Natural killer cell (primary cell): Measurements from ENCODE around the gene BAK1. TPM values are rescaled to one million over a fixed set of nuclear protein-coding genes. Genes with fewer than 3 reads are reported as not detected.
"Not testable (repeated sequence)": the region's sequence is repeated elsewhere in the genome, so short reads cannot be mapped to it uniquely, and the experiment has no call there.

Experiments
- ATAC-seq, 3 donors: fragments of 150-1000 bp in 2 of 3; fragments of 200-7000 bp in 1 of 3; cut with Tn5 transposase; 1 replicate in 1 of 3; 2 replicates in 2 of 3; pipeline ENCODE4 v1.10.0; 2021; ENCODE audit warnings: mild to moderate bottlenecking in 2 of 3, moderate library complexity in 2 of 3
- DNase-seq, 2 donors: peaks; one replicate each; pipeline versions ENCODE4 v3.0.0 to v3.0.0-alpha.2; 2013 to 2021; ENCODE audit warnings: mixed read lengths in 1 of 2
- H3K27ac ChIP-seq: one replicate; pipeline ENCODE4 v1.5.1; 2013; ENCODE audit warnings: mild to moderate bottlenecking, low read length
- H3K27me3 ChIP-seq: one replicate; pipeline ENCODE4 v1.6.1; 2013; ENCODE audit warnings: low read length; ENCODE audit not compliant: control insufficient read depth, insufficient read depth
- H3K36me3 ChIP-seq: one replicate; pipeline ENCODE4 v1.6.1; 2013; ENCODE audit warnings: low read length; ENCODE audit not compliant: control insufficient read depth, insufficient read depth
- H3K4me1 ChIP-seq: one replicate; pipeline ENCODE4 v1.6.1; 2013; ENCODE audit warnings: low read length; ENCODE audit not compliant: control insufficient read depth, insufficient read depth
- H3K4me3 ChIP-seq: one replicate; pipeline ENCODE4 v1.5.1; 2013; ENCODE audit warnings: low read length
- H3K9me3 ChIP-seq: one replicate; pipeline ENCODE4 v1.6.1; 2013; ENCODE audit warnings: low read length; ENCODE audit not compliant: control insufficient read depth, insufficient read depth
- H3K27ac Mint-ChIP-seq, 2 donors: one replicate each; pipeline ENCODE4 v1.8.0; 2022; ENCODE audit warnings: mild to moderate bottlenecking in 2 of 2, mixed read lengths in 2 of 2, moderate library complexity in 1 of 2
- H3K27me3 Mint-ChIP-seq, 2 donors: one replicate each; pipeline ENCODE4 v1.8.0; 2022; ENCODE audit warnings: low read depth in 2 of 2, mixed read lengths in 2 of 2
- H3K36me3 Mint-ChIP-seq: one replicate; pipeline ENCODE4 v1.8.0; 2022; ENCODE audit warnings: mixed read lengths
- H3K4me1 Mint-ChIP-seq, 2 donors: one replicate each; pipeline ENCODE4 v1.8.0; 2022; ENCODE audit warnings: mixed read lengths in 2 of 2
- H3K4me3 Mint-ChIP-seq: one replicate; pipeline ENCODE4 v1.8.0; 2022; ENCODE audit warnings: mild to moderate bottlenecking, moderate library complexity, mixed read lengths
- H3K9me3 Mint-ChIP-seq, 2 donors: one replicate each; pipeline ENCODE4 v1.8.0; 2022; ENCODE audit warnings: mixed read lengths in 2 of 2
- WGBS: methylation state at CpG from one replicate; pipeline ENCODE4 v1.1.7; 2013; ENCODE audit warnings: missing lambda C conversion rate; ENCODE audit not compliant: insufficient coverage; 5-methylcytosine and 5-hydroxymethylcytosine counted together
- intact Hi-C: fragments of 100-400 bp; cut with micrococcal nuclease; formaldehyde crosslinking; loops from one replicate; pipeline ENCODE4 v1.14.2; 2022
- total RNA-seq, 4 donors: library from RNA; stranded (reverse); fragments of 120-200 nt in 1 of 4; gene quantifications; one replicate each; pipeline versions ENCODE4 v1.2.3 to v1.2.4, GENCODE V29; 2013 to 2022
- TF ChIP-seq, protein P1 (sequence below): fragments of 200-600 bp; IDR thresholded peaks from one replicate; pipeline ENCODE4 v1.8.0; 2022; ENCODE audit warnings: antibody characterized with exemption

BAK1 gene
- total RNA-seq, 3 donors from 2014 or later (not counting 1 experiment from before 2014, with no cell fraction given) = 36.3 to 49.8 (median 40.7) TPM

DNA sequence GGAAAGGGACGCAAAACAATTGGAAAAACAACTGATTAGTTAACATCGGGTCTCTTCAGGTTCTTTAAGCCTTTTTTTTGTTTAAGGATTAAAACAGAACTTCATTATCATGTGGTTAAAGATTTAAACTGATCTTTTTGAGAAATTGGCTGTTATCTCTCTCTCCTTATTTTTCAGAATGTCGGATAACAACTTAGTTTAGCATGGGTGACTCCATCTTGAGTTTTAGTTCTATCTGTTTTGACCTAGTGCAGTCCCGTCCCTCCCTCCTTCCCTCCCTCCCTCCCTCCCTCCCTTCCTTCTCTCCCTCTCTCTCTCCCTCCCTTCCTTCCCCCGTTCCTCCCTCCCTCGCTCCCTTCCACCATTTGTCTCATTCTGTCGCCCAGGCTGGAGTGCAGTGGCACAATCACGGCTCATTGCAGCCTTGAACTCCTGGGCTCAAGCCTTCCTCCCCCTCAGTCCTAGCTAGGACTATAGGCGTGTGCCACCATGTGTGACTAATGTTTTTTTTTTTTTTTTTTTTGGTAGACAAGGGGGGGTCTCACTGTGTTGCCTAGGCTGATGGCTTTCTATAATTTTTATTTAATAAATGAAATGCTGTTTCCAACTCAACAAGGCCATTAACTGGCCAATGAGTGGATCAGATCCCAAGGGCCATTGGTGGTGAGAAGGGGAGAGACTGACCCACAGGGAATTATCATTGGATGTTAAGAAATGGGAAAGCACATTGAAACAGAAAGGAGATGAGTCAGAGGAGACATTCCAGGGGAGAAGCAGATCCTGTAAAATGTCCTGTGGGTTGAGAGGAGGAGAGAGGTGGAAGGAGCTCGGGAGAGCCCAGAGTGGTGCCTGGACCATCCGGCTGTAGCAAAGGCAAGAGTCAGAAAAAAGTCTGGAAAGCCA is 13.6 kb downstream of the BAK1 start:
- TF ChIP-seq, protein P1, sequence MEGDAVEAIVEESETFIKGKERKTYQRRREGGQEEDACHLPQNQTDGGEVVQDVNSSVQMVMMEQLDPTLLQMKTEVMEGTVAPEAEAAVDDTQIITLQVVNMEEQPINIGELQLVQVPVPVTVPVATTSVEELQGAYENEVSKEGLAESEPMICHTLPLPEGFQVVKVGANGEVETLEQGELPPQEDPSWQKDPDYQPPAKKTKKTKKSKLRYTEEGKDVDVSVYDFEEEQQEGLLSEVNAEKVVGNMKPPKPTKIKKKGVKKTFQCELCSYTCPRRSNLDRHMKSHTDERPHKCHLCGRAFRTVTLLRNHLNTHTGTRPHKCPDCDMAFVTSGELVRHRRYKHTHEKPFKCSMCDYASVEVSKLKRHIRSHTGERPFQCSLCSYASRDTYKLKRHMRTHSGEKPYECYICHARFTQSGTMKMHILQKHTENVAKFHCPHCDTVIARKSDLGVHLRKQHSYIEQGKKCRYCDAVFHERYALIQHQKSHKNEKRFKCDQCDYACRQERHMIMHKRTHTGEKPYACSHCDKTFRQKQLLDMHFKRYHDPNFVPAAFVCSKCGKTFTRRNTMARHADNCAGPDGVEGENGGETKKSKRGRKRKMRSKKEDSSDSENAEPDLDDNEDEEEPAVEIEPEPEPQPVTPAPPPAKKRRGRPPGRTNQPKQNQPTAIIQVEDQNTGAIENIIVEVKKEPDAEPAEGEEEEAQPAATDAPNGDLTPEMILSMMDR = no peak
- 96% methylated on average over 10 of the region's 11 CpGs for WGBS
- Histone ChIP-seq H3K27ac (no peak overlapping the region), H3K27me3 (no peaks in the 10 kb centered on the region), H3K9me3 (no peaks in the 10 kb centered on the region), H3K36me3 (no peaks in the 10 kb centered on the region), H3K4me1 (peaks cover 14% of the 10 kb centered on the region), H3K4me3 (no peak overlapping the region)
- Mint-ChIP-seq H3K9me3 (no peaks in the 10 kb centered on the region), H3K27me3 (no peaks in the 10 kb centered on the region), H3K27ac (peak overlapping the region in 1 of 2 donors; percentile 67), H3K36me3 (no peaks in the 10 kb centered on the region), H3K4me3 (no peak overlapping the region), H3K4me1 (peaks cover 14 to 17% of the 10 kb centered on the region in 2 donors)
- DNase-seq (no peak), ATAC-seq (no peak)
- intact Hi-C loops = no loop called here

- H3K36me3 Mint-ChIP-seq = no peaks in the 10 kb centered on the region
- WGBS = 92% methylated on average over 8 of the region's 8 CpGs
Observed at GRCh38 chr6:33558801-33559200, 21.3 kb downstream of the BAK1 start.

DNA sequence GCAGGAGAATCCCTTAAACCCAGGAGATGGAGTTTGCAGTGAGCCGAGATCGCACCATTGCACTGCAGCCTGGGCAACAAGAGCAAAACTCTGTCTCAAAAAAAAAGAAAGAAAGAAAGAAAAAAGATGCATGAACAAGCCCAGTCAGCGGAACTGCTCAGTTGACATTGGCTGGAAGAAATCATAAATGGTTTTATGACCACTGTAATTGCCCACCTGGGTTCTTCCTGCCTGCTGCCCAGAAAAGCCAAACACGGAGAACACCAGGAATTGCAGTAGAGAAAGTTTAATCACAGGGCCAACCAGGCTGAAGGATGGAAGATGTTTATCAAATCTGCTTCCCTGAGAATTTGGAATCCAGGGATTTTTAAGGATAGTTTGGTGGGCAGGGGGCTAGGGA is 22.7 kb downstream of the BAK1 start:
- ATAC-seq = no peak
- WGBS = 100% methylated on average over 4 of the region's 4 CpGs
- no peaks in the 10 kb centered on the region for H3K27me3 Mint-ChIP-seq

More at GRCh38 chr6:33558801-33559200, 21.3 kb downstream of the BAK1 start:
- Histone ChIP-seq H3K4me1 (no peaks in the 10 kb centered on the region), H3K27me3 (no peaks in the 10 kb centered on the region), H3K36me3 (no peaks in the 10 kb centered on the region), H3K9me3 (no peaks in the 10 kb centered on the region), H3K27ac (no peak overlapping the region), H3K4me3 (no peak overlapping the region)
- intact Hi-C loops = no loop called here
- H3K9me3 Mint-ChIP-seq = no peaks in the 10 kb centered on the region
- H3K27me3 Mint-ChIP-seq = no peaks in the 10 kb centered on the region
- TF ChIP-seq, protein P1 = no peak
- no peak for ATAC-seq
- no peak overlapping the region for H3K27ac Mint-ChIP-seq
- no peak for DNase-seq
- no peaks in the 10 kb centered on the region for H3K4me1 Mint-ChIP-seq
- no peak overlapping the region for H3K4me3 Mint-ChIP-seq

GRCh38 chr6:33552883-33553282 is 27.2 kb downstream of the BAK1 start:
- intact Hi-C loops, H3K9me3 ChIP-seq, H3K27ac Mint-ChIP-seq, ATAC-seq, H3K36me3 Mint-ChIP-seq, DNase-seq, H3K36me3 ChIP-seq, H3K27me3 ChIP-seq, H3K27me3 Mint-ChIP-seq, H3K9me3 Mint-ChIP-seq, H3K4me3 Mint-ChIP-seq, H3K4me1 ChIP-seq, H3K27ac ChIP-seq, H3K4me1 Mint-ChIP-seq, H3K4me3 ChIP-seq: not testable (repeated sequence)
- 82% methylated on average over 3 of the region's 3 CpGs for WGBS

More for the DNA sequence above, 22.7 kb downstream of the BAK1 start:
- Mint-ChIP-seq H3K4me3 (no peak overlapping the region), H3K9me3 (no peaks in the 10 kb centered on the region), H3K4me1 (no peaks in the 10 kb centered on the region), H3K27ac (no peak overlapping the region), H3K36me3 (no peaks in the 10 kb centered on the region)
- no peak overlapping the region for H3K27ac ChIP-seq
- H3K4me1 ChIP-seq = no peaks in the 10 kb centered on the region
- H3K27me3 ChIP-seq = no peaks in the 10 kb centered on the region
- intact Hi-C loops = no loop called here
- DNase-seq = no peak
- TF ChIP-seq, protein P1 = no peak
- no peak overlapping the region for H3K4me3 ChIP-seq
- no peaks in the 10 kb centered on the region for H3K9me3 ChIP-seq
- no peaks in the 10 kb centered on the region for H3K36me3 ChIP-seq
